ENCODE data around the gene PTPN11.
"Not testable (repeated sequence)": the region's sequence is repeated elsewhere in the genome, so short reads cannot be mapped to it uniquely, and the experiment has no call there.

The PTPN11 gene

GRCh38 chr12:112457142-112457541 is 38.4 kb downstream of the PTPN11 start:
- not testable (repeated sequence) for DNase-seq

- DNase-seq: no peak
Measured at GRCh38 chr12:112458330-112458729, 39.6 kb downstream of the PTPN11 start.

GRCh38 chr12:112458751-112459150 is 40.0 kb downstream of the PTPN11 start:
- DNase-seq: no peak

GRCh38 chr12:112463478-112463877 is 44.7 kb downstream of the PTPN11 start:
- no peak for DNase-seq

GRCh38 chr12:112464605-112465004 is 45.9 kb downstream of the PTPN11 start:
- no peak for DNase-seq

- DNase-seq: no peak
Measured at GRCh38 chr12:112466011-112466422, 47.3 kb downstream of the PTPN11 start.

- DNase-seq: no peak
Measured at GRCh38 chr12:112466835-112467234, 48.1 kb downstream of the PTPN11 start.

- DNase-seq: no peak
Measured at GRCh38 chr12:112468046-112468445, 49.3 kb downstream of the PTPN11 start.

- no peak for DNase-seq
Measured at GRCh38 chr12:112473056-112473455, 54.3 kb downstream of the PTPN11 start.

GRCh38 chr12:112479413-112479812 is 60.7 kb downstream of the PTPN11 start:
- DNase-seq: no peak

GRCh38 chr12:112480931-112481330 is 62.2 kb downstream of the PTPN11 start:
- no peak for DNase-seq

- no peak for DNase-seq
Measured at GRCh38 chr12:112482733-112483132, 64.0 kb downstream of the PTPN11 start.

- no peak for DNase-seq
Measured at GRCh38 chr12:112486361-112486760, 67.6 kb downstream of the PTPN11 start.

- no peak for DNase-seq
Measured at GRCh38 chr12:112488257-112488876, 69.6 kb downstream of the PTPN11 start.

GRCh38 chr12:112489456-112489855 is 70.7 kb downstream of the PTPN11 start:
- no peak for DNase-seq

- DNase-seq: no peak
Measured at GRCh38 chr12:112496496-112496895, 77.7 kb downstream of the PTPN11 start.

- no peak for DNase-seq
Measured at GRCh38 chr12:112498580-112498979, 79.8 kb downstream of the PTPN11 start.

GRCh38 chr12:112503512-112503911 is 84.8 kb downstream of the PTPN11 start:
- no peak for DNase-seq

- DNase-seq: no peak
Measured at GRCh38 chr12:112506513-112507166, 87.9 kb downstream of the PTPN11 start.

GRCh38 chr12:112513471-112513870 is 94.7 kb downstream of the PTPN11 start:
- DNase-seq: no peak

- no peak for DNase-seq
Measured at GRCh38 chr12:112514456-112514855, 95.7 kb downstream of the PTPN11 start.

- DNase-seq: no peak
Measured at GRCh38 chr12:112514926-112515642, 96.3 kb downstream of the PTPN11 start.

GRCh38 chr12:112515868-112516267 is 97.1 kb downstream of the PTPN11 start:
- no peak for DNase-seq

- no peak for DNase-seq
Measured at GRCh38 chr12:112517730-112518364, 99.1 kb downstream of the PTPN11 start.

All from COR-L47 (cell line).